ENCODE data around the gene PFKFB2. TPM values are rescaled to one million over a fixed set of nuclear protein-coding genes. Genes with fewer than 3 reads are reported as not detected.

The PFKFB2 gene
- total and polyA plus RNA-seq, 2 of the 8 experiments (the other 6 are each of a cell fraction or from before 2014, with no cell fraction given) = 6.7 to 19.1 TPM

GRCh38 chr1:207006083-207006482 lies 47.0 kb upstream of the PFKFB2 start (continued):
- TF ChIP-seq SAP30 (IDR thresholded peaks at IDR 0.05; ENCODE audit: insufficient read depth, insufficient replicate concordance, low read length) = no peak
- no peak for TF ChIP-seq JUND (IDR thresholded peaks at IDR 0.05; ENCODE audit: low read length)
- TF ChIP-seq NRF1 (IDR thresholded peaks at IDR 0.05; ENCODE audit: low read depth, low read length) = no peak
- TF ChIP-seq SIN3A (conservative IDR thresholded peaks at IDR 0.05 in 1 of 2, IDR thresholded peaks at IDR 0.05 in 1 of 2; ENCODE audit: low read depth in 1 of 2, low read length in 2 of 2) = no peak
- no peak for TF ChIP-seq SP2 (IDR thresholded peaks at IDR 0.05; ENCODE audit: low read length)

All from H1 (cell line).